GM18868 (cell line): Measurements from ENCODE around the gene PRKCA.

Experiments
- ATAC-seq: cut with Tn5 transposase; IDR thresholded peaks from one replicate; pipeline ENCODE4 v1.9.1; 2021; ENCODE audit warnings: mild to moderate bottlenecking, moderate library complexity; ENCODE audit not compliant: unreplicated experiment

The PRKCA gene

DNA sequence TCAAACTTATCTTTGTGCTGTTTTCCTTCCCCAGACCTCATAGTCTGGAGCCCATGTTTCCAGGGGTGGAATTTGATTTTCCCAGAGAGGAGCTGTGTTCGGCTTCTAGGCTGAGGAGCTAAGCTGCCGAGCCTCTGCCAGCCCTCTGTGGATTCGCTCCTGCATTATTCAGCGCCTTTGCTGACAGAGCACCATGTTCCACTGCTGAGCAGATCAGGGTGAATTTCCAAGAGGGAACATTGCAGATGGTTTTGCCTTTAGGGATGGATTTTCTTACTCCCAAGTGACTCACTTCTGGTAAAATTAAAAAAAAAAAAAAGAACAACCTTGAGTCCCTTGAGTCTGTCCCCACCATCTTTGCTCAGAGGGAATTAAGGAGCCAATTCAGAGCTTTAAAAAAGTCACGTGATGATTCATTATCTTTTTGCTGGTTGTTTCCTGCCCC, 229.5 kb downstream of the PRKCA start:
- no peak for ATAC-seq

DNA sequence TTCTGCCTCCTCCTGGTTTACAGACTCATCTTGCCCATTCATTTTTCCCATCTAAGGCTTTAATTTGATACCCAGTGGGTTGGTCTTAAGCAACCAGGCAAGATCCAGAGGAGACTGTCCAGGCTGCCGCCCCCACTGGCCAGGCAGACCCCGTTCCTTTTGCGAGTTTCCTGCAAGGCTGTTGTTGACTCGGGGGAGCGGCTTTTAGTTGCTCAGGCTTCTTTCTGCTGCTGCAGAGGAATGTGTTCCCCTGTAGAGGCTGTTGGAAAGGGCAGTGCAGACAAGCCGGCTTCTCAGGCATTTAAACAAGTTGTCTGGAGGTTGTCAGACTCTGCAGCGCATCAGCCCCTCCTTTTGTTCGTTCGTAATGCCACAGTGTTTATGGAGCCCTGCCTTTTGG, 231.2 kb downstream of the PRKCA start:
- ATAC-seq, result no peak

DNA sequence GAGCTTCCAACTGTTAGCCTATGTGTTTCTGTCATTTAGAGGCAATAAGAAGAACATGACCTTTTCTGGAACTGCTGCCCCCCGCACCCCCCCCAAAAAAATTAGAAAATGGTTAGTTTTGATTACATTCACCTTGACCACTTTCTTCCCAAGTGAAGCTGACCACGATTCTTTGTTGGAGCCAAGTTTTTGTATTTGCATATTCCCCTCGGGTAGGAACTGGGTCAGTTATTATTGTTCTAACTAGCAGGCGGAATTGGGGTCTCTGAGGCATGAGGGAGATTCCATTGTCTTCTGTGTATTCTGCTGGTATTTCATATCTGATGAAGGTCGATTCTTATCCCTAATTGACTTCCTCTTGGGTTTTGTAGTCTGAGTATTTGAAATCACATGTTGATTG, 231.6 kb downstream of the PRKCA start:
- ATAC-seq, result no peak

DNA sequence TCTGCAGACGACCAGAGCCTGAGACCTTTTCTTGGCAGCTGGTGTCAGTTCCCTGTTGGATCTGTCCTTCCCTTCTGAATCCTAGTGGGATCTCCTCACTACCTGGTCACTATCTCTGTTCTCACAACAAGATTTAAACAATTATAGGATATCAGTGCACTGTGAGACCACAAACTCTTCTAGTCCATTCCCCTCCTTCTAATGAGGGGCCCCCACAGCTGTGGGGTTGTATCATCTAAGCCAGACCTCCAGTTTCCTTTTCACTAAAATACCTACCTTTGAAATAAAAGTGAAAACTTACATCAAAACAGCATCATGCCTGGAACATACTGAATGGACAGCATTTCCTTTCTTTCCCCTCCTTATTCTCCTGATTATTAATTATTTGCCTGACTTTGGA, 233.2 kb downstream of the PRKCA start:
- no peak for ATAC-seq

DNA sequence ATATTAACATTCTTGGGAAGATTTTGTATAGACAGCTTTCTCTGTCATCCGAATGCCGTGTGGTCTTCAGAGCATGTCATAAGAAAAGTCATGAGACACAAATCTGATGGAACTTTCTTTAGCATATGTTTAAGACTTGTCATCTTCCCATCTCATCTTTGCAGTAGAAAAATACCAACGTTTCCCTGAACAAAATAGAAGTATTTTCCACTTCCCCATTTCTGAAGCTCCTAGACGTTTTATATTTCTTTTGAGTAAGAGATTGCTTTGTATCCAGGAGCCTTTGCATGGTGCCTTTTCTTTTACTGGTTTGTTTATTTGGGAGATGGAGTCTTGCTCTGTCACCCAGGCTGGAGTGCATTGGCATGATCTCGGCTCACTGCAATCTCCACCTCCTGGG, 235.1 kb downstream of the PRKCA start:
- ATAC-seq, result no peak

DNA sequence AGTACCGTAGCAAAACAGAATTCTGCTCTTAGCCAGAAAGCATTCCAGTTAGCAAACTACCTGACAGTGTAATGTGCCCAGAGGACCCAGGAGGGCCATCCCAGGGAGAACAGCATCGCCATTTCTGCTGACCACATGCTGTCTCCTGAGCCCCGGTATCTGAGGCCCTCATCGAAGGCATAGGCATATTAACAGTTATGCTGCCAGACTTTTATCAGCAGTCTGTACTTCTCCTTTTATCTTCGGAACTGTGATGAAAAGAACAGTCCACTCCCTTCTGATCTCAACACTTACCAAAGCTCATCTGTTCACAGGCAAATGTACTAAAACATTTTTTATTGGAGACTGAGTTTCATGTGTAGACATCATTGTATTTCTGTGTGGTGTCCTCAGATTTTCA, 236.4 kb downstream of the PRKCA start:
- ATAC-seq, result no peak

DNA sequence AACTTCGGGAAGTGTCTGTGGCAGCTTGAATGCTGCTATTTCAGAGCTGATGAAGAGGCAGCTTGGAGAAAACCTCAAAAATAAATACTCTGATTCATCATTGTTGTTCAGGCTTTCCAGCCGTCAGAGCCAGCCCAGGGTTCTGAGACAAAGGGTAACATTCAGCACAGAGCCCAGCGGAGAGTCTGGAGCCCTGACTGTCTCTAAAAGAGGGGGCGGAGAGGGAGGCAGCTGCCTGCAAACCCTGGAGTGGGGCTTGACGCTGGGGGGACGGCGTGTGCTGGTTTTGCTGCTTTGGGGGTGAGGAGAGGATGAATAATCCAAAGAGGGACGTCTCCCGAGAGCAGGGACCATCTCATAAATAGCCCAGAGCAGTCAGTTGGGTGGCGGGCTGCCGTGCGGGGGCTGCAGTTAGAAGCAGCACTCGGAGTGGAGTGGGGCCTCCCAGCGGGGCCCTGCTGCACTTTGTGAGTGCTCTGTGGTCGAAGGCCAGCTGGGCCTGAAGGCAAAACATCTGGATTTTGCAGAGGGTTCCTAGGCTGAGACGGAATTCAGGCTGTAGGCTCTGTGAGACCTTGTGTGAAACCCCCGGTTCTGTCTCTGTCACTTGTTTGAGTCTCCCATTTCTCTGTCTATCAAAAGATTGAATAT, 237.8 kb downstream of the PRKCA start:
- ATAC-seq, result no peak

DNA sequence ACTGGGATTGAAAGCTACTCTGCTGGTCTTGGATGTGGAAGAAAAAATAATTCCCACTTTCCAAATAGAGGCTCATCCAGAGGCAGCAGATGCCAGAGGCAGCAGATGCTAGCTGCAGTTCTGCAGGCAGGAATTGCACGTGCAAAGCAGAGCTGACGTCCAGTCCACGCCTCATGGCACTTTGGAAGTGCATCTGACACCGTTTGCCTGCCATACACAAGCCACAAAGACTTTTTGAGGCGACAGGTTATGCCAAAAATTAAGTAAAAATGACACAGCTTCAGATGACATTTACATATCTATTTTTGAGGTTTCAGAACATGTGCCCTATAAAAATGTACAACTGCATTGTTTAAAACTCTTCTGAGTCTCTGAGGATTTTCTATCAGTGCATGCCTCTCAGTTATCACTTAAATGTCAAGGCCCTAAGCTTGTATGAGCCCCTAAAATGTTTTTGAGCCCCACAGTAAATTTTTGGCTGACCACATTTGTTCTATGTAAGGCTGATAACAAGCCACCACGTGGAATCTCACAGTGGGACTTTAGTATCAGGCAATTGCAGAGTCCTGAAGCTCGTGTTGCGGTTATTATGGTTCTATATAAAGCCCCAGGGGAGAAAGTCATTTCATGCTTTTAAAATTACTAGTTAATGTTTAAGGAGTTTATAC, 239.2 kb downstream of the PRKCA start:
- ATAC-seq, result peak; percentile 69

DNA sequence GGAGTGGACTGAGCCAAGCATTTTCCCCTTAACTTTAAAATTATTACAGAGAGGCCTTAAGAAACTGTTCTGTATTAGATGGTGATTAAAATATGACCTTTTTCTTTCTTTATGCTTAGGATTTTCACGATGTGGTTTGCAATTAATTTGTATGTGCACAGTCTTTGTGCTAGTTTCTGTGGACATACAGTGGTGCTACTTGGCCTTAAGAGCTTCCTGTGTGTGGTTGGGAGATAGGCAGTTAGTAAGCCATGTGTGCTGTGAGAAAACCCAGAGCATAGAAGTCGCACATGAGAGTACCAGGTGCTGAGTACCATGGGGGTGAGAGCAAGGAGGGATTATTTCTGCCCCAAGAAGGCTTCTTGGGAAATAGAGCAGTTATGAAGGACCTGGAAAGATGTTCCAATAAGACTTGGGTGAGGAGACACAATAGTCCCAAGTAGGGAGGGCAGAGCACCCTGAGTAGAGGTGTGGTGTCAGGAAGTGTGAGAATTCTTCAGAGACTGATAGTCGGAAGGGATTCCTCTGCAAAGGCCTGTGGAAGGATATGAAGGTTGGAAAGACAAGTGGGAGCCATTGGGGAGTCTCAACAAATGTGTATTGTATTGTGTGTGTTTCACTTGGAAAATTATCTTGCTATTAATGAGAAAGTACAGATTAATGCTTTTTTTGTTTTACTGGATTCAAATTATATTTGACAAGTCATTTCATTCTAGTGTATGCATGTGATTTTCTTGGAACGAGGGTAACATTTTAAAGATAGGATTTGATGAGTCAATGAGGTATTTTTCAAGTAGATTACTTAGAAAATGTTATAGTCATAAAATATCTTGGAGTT, 239.9 kb downstream of the PRKCA start:
- ATAC-seq, result peak; percentile 88

DNA sequence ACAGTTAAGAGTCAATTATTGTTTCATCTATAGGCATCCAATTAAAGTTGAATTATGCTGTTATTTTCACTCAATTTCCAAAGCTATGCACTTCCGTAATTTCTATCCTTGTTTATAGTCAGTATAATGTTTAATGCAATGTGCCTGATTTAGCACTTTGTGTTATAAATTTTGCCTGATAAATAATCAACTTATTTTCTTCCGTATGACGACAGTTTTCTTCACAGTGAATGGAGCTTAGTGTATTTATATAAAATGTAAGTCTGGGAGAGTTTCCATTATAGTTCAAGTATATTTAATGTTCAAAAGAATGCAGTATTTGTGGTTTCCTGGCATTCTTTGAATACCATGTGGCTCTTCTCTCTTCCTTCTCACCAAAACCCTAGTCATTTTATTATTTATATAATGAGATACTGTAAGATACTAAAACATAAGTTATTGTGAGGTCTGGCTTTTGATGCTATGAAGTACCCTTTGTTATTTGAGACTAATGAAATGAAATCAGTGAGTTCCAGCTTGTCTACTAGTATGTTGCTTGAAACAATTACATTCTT, 240.6 kb downstream of the PRKCA start:
- no peak for ATAC-seq

DNA sequence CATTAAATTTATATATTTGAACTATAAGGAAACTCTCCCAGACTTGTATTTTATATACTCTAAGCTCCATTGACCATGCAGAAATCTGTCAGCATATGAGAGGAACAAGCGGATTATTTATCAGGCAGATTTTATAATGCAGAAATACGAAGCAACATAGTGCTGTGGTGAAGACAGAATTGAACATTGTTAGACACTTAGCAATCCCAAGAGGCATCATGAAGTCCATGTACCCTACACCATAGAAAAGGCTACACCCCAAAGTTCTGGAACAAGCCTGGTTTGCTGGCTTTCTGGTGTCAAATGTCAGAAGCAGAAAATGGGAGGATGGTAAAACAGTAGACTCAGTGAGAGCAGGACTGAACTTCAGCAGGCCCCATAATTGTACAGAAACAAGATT, 241.1 kb downstream of the PRKCA start:
- no peak for ATAC-seq

DNA sequence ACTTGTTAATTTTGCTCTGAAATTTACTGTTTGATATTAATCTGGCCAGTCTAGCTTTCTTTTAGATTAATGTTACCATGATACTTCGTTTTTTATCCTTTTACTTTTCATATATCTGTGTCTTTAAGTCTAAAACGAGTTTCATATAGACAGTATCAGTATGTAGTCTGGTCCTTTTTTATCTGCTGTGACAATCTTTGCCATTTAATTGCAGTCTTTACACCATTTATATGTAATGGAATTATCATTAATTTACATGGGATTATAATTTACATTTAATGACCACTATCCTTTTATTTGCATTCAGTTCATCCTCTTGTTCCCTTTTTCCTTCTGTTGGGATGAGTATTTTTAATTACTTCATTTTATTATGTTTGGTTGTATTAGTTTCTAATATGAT, 243.5 kb downstream of the PRKCA start:
- no peak for ATAC-seq

DNA sequence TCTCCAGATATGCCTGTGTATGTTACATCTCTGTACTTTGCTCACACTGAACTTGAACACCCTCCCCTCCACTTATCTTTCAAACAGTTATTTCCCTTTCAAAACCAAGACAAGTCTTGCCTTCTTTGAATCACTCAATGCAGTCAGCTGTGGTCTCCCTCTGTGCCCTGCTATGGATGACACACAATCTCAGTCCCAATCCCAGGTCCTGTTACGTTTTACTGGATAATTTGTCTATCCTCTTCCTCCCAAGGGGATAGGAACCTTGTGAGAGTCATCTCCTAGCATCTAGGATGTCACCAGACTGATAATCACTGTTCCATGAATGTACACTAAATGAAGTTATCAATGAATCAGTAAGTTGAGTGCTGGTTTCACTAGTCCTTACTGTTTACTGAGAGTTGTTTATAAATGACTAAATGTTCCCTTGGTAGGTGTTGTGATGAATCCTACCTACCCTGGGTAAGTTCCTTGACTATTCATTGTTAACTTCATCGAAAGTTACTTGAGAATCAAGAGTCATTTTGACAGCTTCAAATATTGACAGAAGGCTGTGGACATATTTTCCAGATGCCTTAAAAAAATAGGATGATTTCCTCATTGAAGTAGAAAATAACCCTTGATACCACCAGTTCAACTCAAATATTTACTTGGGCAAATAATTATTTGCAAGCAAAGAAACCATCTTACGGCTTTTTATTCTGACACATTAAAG, 244.9 kb downstream of the PRKCA start:
- no peak for ATAC-seq

DNA sequence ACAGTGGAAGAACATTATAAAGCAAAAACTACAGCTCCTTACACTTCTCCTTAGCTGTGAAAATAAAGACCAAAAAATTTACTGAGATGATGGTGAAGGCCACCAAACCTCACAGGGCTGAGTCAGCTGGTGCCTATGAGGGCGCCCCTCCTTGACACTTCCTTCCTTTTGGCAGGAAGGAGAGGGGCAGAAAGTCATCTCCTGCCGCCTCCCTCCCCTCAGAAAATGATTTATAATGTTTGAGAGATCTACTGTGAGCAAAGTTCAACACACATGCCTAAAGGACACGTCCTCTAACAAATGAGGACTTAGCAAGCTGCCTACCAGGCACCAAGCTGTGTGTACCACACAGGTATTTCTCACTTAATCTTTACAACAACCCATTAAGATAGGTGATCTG, 245.7 kb downstream of the PRKCA start:
- ATAC-seq, result no peak

DNA sequence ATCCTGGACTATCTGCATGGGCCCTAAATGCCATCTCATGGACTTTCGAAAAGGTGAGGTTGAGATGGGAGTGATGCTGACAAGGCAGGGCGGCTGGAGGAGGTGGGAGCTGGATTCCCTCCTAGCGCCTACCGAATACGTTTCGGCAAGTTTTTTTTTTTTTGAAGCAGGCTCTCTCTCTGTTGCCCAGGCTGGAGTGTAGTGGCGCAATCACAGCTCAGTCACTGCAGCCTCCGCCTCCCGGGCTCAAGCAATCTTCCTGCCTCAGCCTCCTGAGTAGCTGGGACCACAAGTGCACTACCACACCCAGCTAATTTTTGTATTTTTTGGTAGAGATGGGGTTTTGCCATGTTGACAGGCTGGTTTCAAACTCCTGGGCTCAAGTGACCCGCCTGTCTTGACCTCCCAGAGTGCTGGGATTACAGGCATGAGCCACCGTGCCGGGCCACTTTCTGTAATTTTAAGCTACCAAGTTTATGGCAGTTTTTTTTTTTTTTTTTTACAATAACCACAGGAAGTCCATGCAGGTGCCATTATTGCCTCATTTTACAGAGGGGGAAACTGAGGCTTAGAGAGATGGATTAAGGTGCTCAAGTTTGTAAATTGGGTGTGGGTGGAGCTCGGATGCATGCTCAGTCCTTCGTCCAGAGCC, 246.4 kb downstream of the PRKCA start:
- ATAC-seq, result no peak

DNA sequence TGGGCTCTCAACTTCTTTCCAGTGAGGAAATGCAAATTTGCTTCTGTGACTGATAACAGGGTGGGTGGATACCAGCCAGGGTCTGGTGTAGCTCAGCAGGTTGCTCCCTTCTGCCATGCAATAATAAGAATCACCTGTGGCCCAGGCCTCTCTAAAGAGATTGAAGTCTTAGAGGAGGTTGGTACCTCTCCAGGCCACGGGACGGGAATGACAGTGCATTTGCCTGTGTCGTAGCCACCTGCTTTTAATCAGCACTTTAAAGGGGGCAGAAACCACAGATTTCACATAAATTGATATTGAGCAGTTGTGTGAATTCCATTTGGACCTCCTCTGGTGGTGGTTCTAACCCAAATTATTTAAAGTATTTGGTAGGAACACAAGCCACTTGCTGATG, 246.9 kb downstream of the PRKCA start:
- no peak for ATAC-seq

DNA sequence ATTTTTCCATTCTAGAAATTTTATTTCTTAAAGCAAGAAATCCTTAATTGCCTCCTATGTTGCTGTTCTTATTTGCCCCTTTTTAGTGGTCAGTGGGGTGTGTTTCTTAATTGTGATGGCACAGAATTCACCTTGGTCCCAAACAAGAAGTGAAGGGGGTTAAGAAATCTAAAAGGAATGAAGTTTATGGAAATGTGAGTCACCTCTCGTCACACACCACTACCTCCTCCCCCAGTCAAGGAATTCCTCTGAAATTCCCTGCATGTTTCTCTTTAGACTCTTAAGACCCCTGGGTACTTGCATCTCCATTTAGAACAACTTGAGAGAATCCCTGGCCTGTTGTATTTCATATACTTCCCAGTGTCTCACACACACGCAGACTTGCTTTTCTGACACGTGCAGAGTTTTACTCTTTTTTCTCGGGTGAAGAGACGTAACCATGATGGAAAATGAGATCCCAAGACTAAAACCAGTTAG, 247.4 kb downstream of the PRKCA start:
- no peak for ATAC-seq

DNA sequence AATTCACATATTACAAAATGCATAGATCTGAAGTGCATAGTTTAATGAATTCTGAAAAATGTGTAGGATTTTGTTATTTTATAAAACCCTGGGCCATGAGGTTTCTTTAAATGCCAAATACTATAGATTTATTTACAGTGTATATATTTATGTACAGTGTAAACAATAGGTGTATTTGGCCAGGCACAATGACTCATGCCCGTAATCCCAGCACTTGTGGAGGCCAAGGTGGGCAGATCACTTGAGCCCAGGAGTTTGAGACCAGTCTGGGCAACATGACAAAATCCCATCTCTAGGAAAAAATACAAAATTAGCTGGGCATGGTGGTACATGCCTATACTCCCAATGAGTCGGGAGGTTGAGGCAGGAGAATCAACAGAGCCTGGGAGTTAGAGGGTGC, 249.4 kb downstream of the PRKCA start:
- ATAC-seq, result no peak

DNA sequence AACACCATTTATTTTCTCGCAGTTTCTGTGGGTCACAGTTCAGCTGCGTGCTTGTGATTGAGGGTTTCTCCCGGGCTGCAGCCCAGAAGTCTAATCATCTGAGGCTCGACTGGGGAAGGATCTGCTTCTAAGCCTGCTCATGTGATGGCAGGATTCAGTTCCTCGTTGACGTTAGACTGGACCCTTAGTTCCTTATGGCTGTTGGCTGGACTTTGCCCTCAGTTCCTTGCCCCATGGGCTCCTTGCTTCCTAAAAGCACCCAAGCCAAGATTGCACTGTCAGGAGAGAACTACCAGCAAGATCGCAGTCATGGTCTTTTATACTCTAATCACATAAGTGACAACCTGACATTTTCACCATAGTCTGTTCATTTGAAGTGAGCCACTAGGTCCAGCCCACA, 250.0 kb downstream of the PRKCA start:
- ATAC-seq, result no peak

DNA sequence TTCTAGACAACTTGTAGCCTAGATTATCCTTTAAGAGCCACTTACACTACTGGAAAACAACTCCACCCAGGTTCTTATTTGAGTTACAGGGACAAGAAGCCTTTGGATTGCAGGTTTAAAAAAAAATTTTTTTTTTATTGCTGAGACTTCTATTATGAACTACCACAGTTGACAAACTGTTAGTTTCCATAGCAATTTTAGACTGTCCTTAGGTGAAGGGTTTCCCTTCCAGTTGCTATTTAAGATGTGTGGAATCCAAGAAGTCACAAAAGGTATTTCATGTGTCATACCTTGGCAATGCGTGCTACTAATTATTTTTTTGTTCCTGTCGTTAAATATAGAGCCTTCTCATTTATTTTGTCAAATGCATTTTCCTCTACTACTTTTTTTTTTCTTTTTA, 253.2 kb downstream of the PRKCA start:
- no peak for ATAC-seq
